ENCODE results near the gene ACLY.

ACLY gene

GRCh38 chr17:41825175-41825845 is 93.4 kb downstream of the ACLY start:
- no peak for TF ChIP-seq CTCF (IDR thresholded peaks at IDR 0.05)
- H3K4me1 ChIP-seq (ENCODE audit: control insufficient read depth in 1 of 2, insufficient read depth in 1 of 2, low read depth in 1 of 2, low read length in 1 of 2) = no peaks in the 10 kb centered on the region
- H3K9me3 ChIP-seq = no peaks in the 10 kb centered on the region
- no peaks in the 10 kb centered on the region for H3K27me3 ChIP-seq
- H3K4me3 ChIP-seq (ENCODE audit: low read depth in 1 of 2, low read length in 1 of 2) = no peak overlapping the region
- H3K36me3 ChIP-seq = no peaks in the 10 kb centered on the region
- H3K27ac ChIP-seq = no peak overlapping the region

- no peaks in the 10 kb centered on the region for H3K4me1 ChIP-seq (ENCODE audit: control insufficient read depth in 1 of 2, insufficient read depth in 1 of 2, low read depth in 1 of 2, low read length in 1 of 2)
- no peaks in the 10 kb centered on the region for H3K27me3 ChIP-seq
- H3K4me3 ChIP-seq (ENCODE audit: low read depth in 1 of 2, low read length in 1 of 2) = no peak overlapping the region
- no peaks in the 10 kb centered on the region for H3K36me3 ChIP-seq
- H3K27ac ChIP-seq = no peak overlapping the region
- H3K9me3 ChIP-seq = no peaks in the 10 kb centered on the region
- no peak for TF ChIP-seq CTCF (IDR thresholded peaks at IDR 0.05)
Measured at GRCh38 chr17:41824086-41824485, 94.7 kb downstream of the ACLY start.

GRCh38 chr17:41823580-41823979 is 95.2 kb downstream of the ACLY start:
- H3K27me3 ChIP-seq = no peaks in the 10 kb centered on the region
- no peak overlapping the region for H3K27ac ChIP-seq
- no peaks in the 10 kb centered on the region for H3K9me3 ChIP-seq
- no peaks in the 10 kb centered on the region for H3K4me1 ChIP-seq (ENCODE audit: control insufficient read depth in 1 of 2, insufficient read depth in 1 of 2, low read depth in 1 of 2, low read length in 1 of 2)
- TF ChIP-seq CTCF (IDR thresholded peaks at IDR 0.05) = no peak
- H3K4me3 ChIP-seq (ENCODE audit: low read depth in 1 of 2, low read length in 1 of 2) = no peak overlapping the region
- H3K36me3 ChIP-seq = no peaks in the 10 kb centered on the region

GRCh38 chr17:41823141-41823524 is 95.6 kb downstream of the ACLY start:
- H3K4me1 ChIP-seq (ENCODE audit: control insufficient read depth in 1 of 2, insufficient read depth in 1 of 2, low read depth in 1 of 2, low read length in 1 of 2) = no peaks in the 10 kb centered on the region
- no peak overlapping the region for H3K27ac ChIP-seq
- H3K9me3 ChIP-seq = no peaks in the 10 kb centered on the region
- H3K36me3 ChIP-seq = no peaks in the 10 kb centered on the region
- no peak overlapping the region for H3K4me3 ChIP-seq (ENCODE audit: low read depth in 1 of 2, low read length in 1 of 2)
- TF ChIP-seq CTCF (IDR thresholded peaks at IDR 0.05) = no peak
- no peaks in the 10 kb centered on the region for H3K27me3 ChIP-seq

- no peak overlapping the region for H3K4me3 ChIP-seq (ENCODE audit: low read depth in 1 of 2, low read length in 1 of 2)
- no peaks in the 10 kb centered on the region for H3K27me3 ChIP-seq
- no peak for TF ChIP-seq CTCF (IDR thresholded peaks at IDR 0.05)
- no peaks in the 10 kb centered on the region for H3K36me3 ChIP-seq
- H3K27ac ChIP-seq = no peak overlapping the region
- no peaks in the 10 kb centered on the region for H3K9me3 ChIP-seq
- no peaks in the 10 kb centered on the region for H3K4me1 ChIP-seq (ENCODE audit: control insufficient read depth in 1 of 2, insufficient read depth in 1 of 2, low read depth in 1 of 2, low read length in 1 of 2)
Measured at GRCh38 chr17:41822216-41823140, 96.3 kb downstream of the ACLY start.
